ENCODE data around the gene HSPA4.

Gene HSPA4

DNA sequence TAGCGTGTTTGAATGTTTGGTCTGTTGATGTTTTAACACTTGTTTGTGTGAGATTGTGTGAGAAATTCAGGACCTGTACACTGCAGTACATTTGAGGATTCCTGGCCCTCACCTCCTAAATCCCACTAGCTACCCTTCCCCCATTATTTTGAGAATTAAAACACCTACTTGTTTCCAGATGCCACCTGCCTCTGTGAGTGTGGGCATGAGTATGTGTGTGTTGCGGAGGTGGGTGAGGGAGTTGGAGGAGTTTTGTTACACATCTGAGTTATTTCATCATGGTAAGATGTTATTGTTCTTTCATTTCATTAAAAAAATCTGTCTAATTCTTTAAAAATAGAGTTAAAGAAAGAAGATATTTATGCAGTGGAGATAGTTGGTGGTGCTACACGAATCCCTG is 36.3 kb downstream of the HSPA4 start:
- H3K9me3 ChIP-seq (ENCODE audit: severe bottlenecking): no peaks in the 10 kb centered on the region
- no peaks in the 10 kb centered on the region for H3K27me3 ChIP-seq (ENCODE audit: insufficient read depth, low read depth, severe bottlenecking)
- no peak for TF ChIP-seq CTCF (IDR thresholded peaks at IDR 0.05; ENCODE audit: low read depth, low read length)
- no peak overlapping the region for H3K4me3 ChIP-seq (ENCODE audit: low read depth, low read length)
- DNase-seq: no peak
- H3K27ac ChIP-seq: no peak overlapping the region
- H3K36me3 ChIP-seq: peaks cover 91% of the 10 kb centered on the region

GRCh38 chr5:133091034-133091433 is 39.2 kb downstream of the HSPA4 start:
- Histone ChIP-seq H3K27ac (no peak overlapping the region), H3K9me3 (ENCODE audit: severe bottlenecking) (no peaks in the 10 kb centered on the region), H3K27me3 (ENCODE audit: insufficient read depth, low read depth, severe bottlenecking) (no peaks in the 10 kb centered on the region), H3K36me3 (peaks cover 93% of the 10 kb centered on the region), H3K4me3 (ENCODE audit: low read depth, low read length) (no peak overlapping the region)
- DNase-seq: no peak
- no peak for TF ChIP-seq CTCF (IDR thresholded peaks at IDR 0.05; ENCODE audit: low read depth, low read length)

DNA sequence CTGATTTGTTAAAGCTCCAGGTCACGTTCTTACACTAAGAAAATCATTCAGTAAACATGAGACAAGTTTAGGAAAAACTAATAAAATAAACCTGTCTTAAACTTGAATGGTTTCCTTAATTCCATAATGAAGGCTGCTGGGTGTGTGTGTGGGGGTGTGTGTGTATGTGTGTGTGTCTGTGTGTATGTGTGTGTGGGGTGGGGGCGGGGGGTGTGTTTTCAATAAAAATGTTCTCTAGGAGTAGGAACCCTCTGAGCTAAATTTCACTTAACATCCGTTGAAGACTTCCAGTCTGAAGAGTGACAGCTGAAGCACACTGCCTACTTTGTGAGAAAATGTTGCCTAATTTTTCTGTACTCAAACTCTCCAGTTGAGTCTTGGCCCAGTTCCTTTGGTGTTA is 54.5 kb downstream of the HSPA4 start:
- no peak for TF ChIP-seq CTCF (IDR thresholded peaks at IDR 0.05; ENCODE audit: low read depth, low read length)
- Histone ChIP-seq H3K27me3 (ENCODE audit: insufficient read depth, low read depth, severe bottlenecking) (no peaks in the 10 kb centered on the region), H3K4me3 (ENCODE audit: low read depth, low read length) (no peak overlapping the region), H3K36me3 (peaks cover 27% of the 10 kb centered on the region), H3K27ac (no peak overlapping the region; the same call in 1 of the 2 replicates), H3K9me3 (ENCODE audit: severe bottlenecking) (peaks cover 3% of the 10 kb centered on the region)
- DNase-seq: no peak

GRCh38 chr5:133106761-133107572 is 55.2 kb downstream of the HSPA4 start:
- H3K9me3 ChIP-seq (ENCODE audit: severe bottlenecking): peaks cover 3% of the 10 kb centered on the region
- H3K27me3 ChIP-seq (ENCODE audit: insufficient read depth, low read depth, severe bottlenecking): no peaks in the 10 kb centered on the region
- no peak overlapping the region; the same call in 1 of the 2 replicates for H3K27ac ChIP-seq
- TF ChIP-seq CTCF (IDR thresholded peaks at IDR 0.05; ENCODE audit: low read depth, low read length): no peak
- peaks cover 20% of the 10 kb centered on the region for H3K36me3 ChIP-seq
- H3K4me3 ChIP-seq (ENCODE audit: low read depth, low read length): no peak overlapping the region
- no peak for DNase-seq

DNA sequence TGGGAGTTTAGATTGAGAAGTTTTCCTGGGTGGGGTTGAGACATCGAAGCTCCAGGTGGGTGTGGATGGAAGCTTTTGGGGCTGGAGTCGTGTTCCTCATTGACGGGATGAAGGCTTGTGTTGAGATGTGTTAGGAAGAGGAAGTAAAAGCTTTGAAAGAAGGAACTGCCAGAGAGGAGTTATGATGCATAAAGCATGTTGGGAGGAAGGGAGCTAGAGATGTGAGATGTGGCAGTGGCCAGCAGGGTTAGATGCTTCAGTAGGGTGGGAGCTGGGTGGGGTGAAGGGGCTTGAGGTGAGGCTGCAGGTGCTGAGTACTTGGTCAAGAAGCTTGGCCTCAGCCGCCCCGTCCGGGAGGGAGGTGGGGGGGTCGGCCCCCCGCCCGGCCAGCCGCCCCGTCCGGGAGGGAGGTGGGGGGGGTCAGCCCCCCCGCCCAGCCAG is 56.7 kb downstream of the HSPA4 start:
- DNase-seq: no peak
- no peaks in the 10 kb centered on the region for H3K27me3 ChIP-seq (ENCODE audit: insufficient read depth, low read depth, severe bottlenecking)
- peaks cover 3% of the 10 kb centered on the region for H3K9me3 ChIP-seq (ENCODE audit: severe bottlenecking)
- no peak overlapping the region for H3K4me3 ChIP-seq (ENCODE audit: low read depth, low read length)
- H3K27ac ChIP-seq: no peak overlapping the region
- no peak for TF ChIP-seq CTCF (IDR thresholded peaks at IDR 0.05; ENCODE audit: low read depth, low read length)
- H3K36me3 ChIP-seq: peaks cover 12% of the 10 kb centered on the region

Measured in WERI-Rb-1 (cell line).